C4-2B (cell line): ENCODE results near the gene CHURC1.

Source experiments
- CTCF ChIP-seq: fragments of 450-650 bp; conservative IDR thresholded peaks from 2 replicates; pipeline ENCODE4 v1.5.1; 2017; ENCODE audit warnings: mild to moderate bottlenecking
- ZFX ChIP-seq: fragments of 450-650 bp; IDR thresholded peaks from 2 replicates; pipeline ENCODE4 v1.6.1; 2017

- no peak; the same call in 1 of the 2 replicates for TF ChIP-seq CTCF
- no peak for TF ChIP-seq ZFX
These were observed 57.9 kb downstream of the CHURC1 start, which contains the start of gene RAB15 for GRCh38 chr14:64971943-64972791.
